ENCODE data around the gene CADM4.

The CADM4 gene

DNA sequence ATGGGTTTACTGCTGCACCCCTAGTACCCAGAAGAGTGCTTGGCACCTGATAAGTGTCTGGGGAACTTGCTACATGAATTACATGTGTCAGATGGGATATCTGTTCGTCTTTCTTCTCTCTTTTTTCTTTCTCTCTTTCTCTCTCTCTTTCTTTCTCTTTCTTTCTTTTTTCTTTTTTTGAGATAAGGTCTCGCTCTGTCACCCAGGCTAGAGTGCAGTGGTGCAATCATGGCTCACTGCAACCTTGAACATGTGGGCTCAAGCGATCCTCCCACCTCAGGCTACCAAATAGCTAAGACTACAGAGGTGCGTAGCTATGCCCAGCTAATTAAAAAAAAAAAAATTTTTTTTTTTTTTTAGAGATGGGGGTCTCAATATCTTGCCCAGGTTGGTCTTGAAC lies 6.1 kb downstream of the CADM4 start:
- no peak for DNase-seq

DNA sequence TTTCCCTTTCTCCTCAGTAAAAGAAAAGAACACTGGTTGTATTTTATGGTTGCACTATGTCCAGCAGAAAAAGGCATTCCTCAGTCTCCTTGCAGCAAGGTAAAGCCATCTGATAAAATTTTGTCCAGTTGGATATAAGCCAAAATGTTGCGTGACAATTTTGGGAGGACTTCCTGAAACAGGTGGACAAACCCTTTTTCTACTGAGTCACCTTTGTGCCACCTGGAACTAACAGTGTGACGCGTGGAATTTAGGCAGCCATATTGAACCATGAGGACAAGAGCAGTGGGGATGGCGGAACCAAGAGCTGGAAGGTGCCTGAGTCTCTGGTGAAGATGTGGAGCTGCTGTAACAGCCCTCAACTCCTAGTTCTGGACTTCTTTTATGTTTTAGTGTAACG lies 8.2 kb downstream of the CADM4 start:
- no peak for DNase-seq

- no peak for DNase-seq
Observed at GRCh38 chr19:43628646-43629326, 10.9 kb downstream of the CADM4 start.

DNA sequence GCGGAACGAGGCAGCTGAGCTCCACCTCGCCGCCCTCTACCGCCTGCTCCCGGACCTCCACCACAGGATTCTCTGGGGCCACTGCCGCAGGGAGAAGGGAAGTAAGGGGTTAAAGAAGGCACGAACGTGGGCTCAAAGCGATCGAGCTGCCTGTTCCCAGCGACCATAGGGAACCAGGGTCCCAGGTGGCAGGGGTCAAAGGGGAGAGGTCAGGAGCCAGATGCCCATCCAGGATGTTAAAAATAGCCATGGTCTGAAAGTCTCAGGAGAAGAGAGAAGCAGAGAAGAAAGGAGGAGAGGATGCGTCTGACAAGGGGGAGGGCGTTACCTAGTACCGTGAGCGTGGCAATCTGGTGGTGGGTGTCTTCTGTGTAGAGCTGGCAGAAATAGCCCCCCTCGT lies 12.8 kb downstream of the CADM4 start:
- DNase-seq = no peak

DNA sequence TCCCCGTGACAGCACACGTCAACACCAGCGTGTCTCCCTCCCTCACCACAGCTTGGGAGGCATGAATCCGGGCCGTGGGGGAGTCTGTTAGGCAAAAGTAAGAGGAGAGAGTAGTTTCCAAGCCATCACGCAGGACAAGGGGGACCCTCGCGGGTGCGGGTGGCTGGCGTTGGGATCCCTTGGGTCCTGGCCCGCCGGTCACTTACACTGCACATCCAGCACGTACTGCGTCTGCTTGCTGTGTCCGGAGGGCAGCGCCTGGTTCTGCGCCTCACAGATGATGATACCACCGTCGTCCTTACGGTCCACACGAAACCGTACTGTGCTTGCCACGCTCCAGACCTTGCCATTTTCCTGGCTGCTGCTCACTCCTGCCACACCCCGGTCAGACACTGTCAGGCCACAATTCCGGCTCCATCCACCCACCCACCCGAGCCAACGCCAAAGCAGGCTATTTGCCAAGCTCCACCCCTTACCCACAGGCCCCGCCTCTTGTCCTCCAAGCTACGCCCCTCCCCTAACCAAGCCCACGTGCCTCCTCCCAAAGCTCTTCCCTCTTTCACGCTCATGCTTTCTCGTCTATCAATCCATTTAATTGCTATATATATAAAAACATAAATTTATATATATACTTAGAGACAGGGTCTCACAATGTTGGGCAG lies 13.6 kb downstream of the CADM4 start:
- DNase-seq = no peak

GRCh38 chr19:43624933-43625332 lies 14.7 kb downstream of the CADM4 start:
- DNase-seq = no peak

- DNase-seq = no peak
Observed at GRCh38 chr19:43623889-43624670, 15.6 kb downstream of the CADM4 start.

DNA sequence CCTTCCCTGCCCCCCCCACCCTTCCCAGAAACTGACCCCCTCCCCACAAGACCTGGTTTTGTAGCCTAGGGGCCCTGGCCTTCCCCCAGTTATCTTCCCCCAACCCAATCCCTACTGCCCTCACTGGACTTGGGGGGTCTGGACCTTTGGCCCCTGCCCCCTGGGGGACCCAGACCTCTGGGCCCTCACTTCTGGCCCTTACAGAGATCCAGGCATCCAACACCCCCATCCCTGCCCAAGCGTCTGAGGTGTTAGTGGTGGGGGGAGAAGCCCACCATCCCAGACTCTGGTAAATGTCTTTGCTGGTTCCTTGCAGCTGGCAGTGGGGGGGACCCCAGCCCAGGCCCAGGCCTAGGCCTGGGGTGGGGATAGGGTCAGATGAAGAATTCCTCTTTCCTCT lies 16.7 kb downstream of the CADM4 start:
- no peak for DNase-seq

DNA sequence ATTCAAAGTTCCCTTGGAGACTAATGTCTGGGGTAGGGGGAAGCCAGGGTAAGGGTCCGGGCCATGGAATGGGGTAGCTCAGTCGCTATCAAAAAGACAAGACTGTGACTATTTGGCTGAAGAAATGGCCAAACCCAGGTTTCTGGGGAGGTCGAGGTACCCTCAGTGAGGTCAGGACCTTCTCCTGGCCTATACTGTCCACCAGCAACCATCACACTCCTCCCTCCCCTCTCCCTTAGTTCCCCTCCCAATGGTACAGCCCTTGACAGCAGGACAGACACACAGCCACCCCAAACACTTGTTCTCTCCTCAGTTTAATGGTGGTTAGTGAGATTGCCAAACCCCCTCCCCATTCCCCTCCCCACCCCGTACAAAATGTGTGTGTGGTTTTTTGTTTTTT lies 17.6 kb downstream of the CADM4 start:
- DNase-seq = no peak

GRCh38 chr19:43620061-43621001 lies 19.3 kb downstream of the CADM4 start:
- DNase-seq = no peak

DNA sequence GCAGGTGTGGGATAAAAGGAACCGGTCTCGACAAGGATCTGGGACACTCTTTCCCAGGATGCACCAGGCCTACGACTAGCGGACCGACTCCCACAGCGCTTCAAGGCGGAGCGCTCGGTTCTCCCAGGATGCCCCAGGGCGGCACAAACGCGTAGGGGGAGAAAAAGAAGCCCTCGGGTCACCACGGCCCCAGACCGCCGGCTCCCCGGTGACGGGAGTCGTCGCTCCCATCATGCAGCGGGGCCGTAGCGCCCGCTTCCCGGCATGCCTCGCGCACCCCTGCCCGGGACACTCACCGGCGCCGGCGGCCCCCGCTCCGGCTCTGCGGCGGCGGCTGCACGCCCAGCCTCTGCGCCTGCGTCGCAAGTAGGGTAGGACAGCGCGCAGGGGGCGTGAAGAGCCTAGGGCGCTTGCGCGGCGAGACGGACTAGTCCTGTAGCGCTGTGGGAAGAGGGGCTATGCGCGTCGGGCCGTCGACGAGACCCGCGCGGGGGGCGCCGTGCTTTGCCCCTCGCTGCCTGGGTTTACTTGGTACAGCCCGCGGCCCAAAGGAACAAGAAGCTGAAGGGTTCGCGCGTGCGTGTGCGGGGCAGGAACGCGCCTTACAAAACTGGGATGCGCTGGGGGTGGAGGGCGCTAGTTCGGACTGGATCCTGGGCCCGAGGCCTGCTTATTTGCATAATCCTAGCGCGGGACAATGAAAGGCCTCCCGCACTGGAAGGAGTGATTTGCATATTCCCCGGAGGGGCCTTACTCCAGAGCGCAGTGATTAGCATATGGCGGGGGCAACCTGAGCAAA lies 20.2 kb downstream of the CADM4 start, which contains the start of gene ZNF428:
TSS of gene ZNF428 (minus strand) at position 368 of the 799 bp plus-strand sequence. CDS start 5,325 bp downstream, outside the sequence.
- peak; percentile 88 for DNase-seq

- peak; percentile 67 for DNase-seq
Observed at GRCh38 chr19:43618921-43619261, 20.8 kb downstream of the CADM4 start.

GRCh38 chr19:43616954-43617353 lies 22.7 kb downstream of the CADM4 start:
- no peak for DNase-seq

DNA sequence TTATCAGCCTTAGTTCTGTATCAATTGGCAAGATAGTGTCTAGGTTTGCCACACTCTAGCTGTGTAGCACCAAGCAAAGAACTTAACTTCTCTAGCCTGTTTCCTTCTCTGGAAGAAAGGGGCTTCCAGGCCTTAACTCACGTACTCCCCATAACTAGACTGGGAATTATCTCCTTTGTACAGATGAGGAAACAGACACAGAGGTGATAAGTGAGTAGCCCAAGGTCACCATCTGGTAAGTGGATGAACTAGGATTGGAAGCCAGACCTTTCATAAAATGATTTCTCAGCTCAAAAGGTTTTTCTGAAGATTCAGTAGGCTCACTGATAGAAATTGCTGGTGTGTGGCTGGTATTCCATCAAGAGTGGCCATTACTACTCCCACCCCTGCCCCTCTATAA lies 23.3 kb downstream of the CADM4 start:
- no peak for DNase-seq

DNA sequence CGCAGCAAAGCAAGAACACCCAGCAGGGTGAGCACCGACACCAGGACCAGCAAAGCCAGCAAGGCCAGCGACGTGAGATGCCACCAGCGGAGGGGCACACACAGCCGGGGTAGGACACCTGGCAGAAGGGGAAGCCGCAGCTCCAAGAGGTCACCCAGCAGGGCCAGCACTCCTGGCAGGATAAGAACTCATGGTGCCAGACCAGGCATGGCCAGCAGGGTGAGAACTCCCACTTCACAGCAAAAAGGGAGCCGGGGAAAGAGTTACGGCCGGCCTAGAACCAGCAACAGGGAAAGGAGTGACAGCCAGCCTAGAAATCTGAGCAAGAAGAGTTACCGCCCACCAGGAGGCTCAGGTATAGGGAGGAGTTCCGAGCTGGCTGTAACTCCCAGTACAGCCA lies 27.3 kb downstream of the CADM4 start:
- no peak for DNase-seq

DNA sequence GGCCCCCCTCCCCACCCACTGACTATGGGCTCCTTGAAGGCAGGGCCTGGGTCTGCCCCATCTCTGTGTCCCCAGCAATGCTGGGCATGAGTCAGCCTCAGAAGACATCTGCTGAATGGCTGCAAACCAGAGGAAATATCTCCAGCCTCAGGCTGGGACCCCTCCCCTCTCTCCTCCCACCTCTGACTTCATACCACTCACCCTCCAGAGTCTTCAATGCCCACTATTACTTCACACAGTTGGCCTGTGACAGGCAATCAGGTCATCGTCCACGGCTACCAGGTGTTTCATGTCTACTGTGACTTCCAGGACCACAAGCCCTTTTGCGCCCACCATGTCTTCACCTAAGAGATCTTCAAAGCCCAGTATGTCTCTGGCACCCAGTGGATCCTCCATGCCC lies 27.9 kb downstream of the CADM4 start, which contains the start of gene SRRM5:
TSS of gene SRRM5 (plus strand) at position 301 of the 400 bp plus-strand sequence. CDS start at position 335, 34 bp downstream.
- no peak for DNase-seq

DNA sequence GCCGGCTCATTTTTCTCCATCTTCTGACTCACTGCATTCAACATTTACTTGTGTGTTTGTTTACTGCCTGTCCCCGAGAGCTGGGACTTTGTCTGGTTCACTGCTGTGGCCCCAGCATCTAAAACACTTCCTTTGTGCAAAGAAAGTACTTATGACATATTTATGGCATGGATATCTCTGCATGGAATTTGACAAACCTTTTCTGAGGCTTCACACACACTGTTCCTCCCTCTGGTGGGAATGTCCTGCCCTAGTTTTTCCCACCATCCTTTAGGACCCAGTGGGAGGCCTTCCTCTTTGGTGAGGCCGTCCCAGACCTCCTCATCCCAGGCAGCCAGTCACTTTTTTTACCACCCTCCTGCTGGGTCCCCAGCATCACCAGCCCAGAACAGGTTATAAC lies 29.2 kb downstream of the CADM4 start:
- no peak for DNase-seq

- no peak for DNase-seq
Observed at GRCh38 chr19:43609872-43610271, 29.8 kb downstream of the CADM4 start.

DNA sequence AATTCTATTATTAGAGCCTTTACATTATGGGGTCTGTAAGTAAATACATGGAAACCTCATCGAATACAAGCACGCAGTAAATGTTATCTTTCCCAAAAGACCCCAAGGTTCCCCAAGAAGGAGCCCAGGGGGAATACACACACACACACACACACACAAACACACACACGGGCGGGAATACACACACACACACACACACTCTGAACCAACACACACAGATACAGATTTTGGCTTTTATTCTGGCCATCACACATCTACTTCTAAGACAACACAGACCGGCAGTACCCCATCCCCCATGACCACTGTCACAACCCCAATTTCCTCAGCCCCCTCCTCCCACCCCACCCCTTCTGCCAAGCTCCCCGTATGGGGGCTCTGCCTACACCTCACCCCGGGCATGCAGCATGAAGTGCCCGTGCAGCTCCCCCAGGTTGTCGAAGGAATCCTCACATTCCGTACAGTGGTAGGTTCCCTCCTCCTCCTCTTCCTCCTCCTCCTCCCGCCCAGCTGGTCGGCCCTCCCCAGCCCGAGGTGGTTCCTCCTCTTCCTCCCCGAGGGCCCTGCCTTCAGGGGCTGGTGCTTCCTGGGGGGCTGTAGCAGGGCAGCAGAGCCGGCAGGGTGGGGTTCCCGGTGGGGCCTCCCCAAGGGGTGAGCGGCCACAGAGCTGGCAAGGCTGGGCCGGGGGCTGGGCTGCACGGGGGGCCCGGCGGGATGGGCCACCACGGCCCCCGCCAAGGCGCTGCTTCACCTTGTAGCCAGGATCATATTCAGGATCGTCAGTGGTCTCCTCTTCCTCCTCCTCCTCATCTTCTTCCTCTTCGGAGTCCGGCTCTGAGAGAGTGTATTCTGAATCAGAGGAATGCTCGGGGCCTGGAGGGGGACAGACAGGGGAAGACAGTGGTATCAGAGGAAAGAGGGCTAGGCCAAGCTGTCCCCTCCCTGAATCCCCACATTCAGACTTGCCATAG lies 32.1 kb downstream of the CADM4 start:
- DNase-seq = no peak

- peak; percentile 60 for DNase-seq
Observed at GRCh38 chr19:43606569-43607229, 33.0 kb downstream of the CADM4 start.

All from NCI-H1105 treated with DMSO at 0.1 percent for 48 hours (cell line).